GM18508 (cell line): ENCODE measurements around the gene CTBP1.

Experiments used
- ATAC-seq: cut with Tn5 transposase; IDR thresholded peaks from one replicate; pipeline ENCODE4 v1.9.1; 2021; ENCODE audit warnings: moderate number of reproducible peaks; ENCODE audit not compliant: insufficient read depth, unreplicated experiment

The CTBP1 gene

GRCh38 chr4:1201851-1202525 lies 46.9 kb downstream of the CTBP1 start:
- ATAC-seq = no peak

- ATAC-seq = no peak
Observed at GRCh38 chr4:1200425-1201035, 48.4 kb downstream of the CTBP1 start.

DNA sequence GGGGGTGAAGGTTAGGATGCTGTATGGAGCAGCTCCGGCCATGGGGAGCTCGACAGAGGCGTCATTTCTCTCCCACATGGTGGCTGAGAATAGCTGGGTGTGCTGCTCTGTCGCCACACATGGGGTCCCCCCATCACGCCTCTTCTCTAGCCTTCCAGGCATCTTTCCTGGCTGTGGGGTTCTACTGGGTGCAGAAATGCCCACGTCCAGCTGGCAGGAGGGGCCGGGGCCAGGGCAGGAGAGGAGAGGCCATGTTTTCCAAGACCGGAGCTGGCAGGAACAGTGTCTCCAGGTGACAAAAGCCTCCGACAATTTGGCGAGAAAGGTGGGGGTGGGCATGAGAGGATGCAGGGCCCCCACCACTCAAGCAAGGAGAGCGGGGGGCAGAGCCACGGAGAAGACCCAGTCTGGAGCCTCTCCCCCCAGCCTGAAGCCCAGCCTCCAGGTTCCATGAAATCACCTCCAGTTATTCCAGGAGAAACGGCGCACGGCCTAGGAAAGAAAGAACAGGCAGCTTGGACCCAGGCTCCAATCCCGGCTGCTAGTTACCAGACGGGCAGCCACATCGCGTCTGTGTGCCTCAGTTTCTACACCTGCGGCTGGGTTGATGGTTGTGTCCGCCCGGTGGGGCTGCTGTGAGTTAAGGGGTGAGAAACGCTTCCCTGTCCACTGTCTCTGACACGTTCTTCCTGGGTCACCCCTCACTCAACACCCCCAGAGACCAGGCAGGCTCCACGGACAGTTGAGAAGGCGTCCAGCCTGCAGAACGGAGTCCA lies 49.2 kb downstream of the CTBP1 start:
- no peak for ATAC-seq

- no peak for ATAC-seq
Observed at GRCh38 chr4:1198098-1198844, 50.7 kb downstream of the CTBP1 start.

- no peak for ATAC-seq
Observed at GRCh38 chr4:1196421-1197183, 52.3 kb downstream of the CTBP1 start.

- ATAC-seq = no peak
Observed at GRCh38 chr4:1195891-1196401, 53.0 kb downstream of the CTBP1 start.

DNA sequence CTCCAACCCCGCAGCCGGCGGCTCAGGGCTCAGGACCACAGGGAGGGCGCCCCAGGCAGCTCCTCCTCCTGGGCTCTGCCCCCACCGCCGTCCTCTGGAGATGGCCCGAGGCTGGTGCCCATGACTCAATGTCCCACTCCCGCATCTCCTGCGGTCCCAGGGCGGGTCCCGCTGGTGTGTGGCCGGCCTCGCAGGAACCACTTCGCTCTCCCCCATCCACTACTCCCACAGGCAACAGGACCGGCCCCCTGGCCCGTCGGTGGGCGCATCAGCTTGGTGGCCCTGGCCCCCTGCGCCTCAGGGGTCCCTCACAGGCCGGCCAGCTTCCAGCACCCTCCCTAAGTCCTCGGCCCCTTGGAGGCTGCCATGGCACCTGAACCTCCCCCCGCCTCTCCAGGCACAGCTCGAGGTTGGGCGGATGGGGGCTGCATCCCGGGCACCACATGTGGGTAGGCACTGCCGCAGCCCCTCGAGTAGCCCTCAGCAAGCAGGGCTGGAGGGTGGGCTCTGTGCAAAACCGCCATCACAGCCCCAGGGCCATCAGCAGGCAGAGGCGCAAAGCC lies 53.7 kb downstream of the CTBP1 start:
- no peak for ATAC-seq

DNA sequence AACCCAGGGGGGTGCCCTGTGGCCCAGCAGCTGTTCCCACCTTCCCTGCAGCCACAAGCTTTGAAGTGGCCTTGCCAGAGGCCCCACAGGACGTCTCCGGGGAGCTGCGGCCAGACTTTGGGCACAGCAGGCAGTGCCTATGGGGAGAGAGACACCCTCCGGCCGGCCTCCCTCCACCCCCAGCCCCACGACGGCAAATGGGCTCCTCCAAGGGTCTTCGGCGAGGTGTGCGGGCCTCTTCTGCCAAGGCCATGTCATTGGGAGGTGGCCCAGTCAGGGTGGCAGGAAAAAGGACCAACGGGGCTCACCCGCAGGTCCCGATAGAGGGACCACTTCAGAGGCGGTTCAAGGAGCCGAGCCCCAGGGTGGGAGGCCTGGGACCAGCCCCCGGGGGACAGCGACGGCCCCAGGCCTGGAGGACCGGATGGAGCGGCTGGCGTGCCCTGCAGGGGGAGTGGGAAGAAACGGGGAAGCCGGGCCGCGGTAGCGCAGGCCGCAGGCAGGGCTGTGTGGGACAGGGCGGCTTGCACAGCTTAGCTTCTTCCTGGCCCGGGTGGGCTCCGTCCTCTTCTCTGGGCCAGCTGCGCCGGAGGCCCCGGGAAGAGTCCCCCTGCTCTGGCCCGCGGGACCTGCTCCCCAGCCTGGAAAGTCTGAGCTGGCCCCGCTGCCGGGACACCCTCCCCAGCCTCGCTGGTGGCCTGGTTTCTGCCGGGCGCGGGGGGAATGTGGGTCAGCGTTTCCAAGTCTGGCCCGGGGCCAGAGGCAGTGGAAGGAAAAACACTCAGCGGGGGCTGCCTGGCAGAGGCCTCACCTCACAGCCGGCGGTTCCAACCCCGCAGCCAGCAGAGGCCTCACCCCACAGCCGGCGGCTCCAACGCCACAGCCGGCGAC lies 54.7 kb downstream of the CTBP1 start:
- ATAC-seq = no peak

DNA sequence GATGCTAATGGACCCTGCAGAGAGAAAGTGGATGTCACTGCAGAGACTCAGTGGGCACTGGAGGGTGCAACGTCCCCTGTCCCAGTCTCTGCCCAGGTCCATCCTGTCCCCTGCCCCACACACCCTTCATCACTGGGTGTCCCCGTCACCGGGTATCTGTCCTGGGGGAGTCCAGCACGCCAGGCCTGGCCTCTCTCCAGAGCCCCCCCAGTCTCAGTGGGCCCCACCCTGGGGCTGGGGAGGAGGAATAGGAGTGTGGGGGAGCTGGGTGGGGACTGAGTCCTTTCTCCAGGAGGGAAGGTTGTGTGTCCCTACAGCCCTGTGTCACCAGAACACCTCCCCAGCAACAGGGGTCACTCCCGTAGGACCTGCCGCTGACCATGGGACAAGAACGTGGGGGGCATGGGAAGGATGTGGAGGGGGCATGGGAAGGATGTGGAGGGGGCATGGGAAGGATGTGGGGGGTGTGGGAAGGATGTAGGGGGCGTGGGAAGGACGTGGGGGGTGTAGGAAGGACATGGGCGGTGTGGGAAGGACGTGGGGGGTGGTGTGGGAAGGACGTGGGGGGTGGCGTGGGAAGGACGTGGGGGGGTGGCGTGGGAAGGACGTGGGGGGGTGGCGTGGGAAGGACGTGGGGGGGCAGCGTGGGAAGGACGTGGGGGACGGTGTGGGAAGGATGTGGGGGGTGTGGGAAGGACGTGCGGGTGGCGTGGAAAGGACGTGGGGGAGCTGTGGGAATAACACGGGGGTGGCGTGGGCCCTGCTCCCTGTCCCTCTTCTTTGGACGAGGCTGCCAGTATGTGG lies 55.5 kb downstream of the CTBP1 start:
- ATAC-seq = no peak

DNA sequence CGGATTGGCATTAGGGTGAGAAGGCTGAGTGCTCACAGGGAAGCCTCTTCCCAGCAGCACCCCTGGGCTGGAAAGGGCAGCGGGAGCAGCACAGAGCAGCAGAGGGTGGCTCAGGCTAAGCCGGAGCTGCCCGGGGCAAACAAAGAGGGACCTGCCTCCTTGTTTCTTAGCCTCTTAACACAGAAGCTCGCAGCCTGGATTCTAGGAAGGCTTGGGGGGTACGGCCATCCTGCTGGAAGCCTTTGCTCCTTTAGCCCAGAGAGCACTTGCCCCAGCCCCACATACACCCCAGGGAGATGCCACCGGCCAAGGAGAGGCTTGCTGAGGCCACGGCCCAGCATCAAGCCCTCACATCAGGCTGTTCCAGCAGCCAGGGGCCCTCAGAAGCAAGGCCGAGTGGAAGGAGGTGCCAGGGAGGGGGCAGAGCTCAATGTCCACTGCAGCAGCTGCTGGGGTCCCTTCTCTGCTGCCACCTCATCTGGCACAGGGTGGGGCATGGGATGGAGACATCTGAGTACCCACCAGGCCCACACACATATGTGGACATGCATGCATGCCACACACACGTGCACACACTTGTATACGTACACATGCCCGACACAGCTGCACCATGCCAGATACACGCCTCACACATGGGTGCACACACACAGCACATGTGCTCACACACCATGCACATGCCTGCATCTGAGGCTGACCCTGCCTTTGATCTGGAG lies 56.3 kb downstream of the CTBP1 start:
- no peak for ATAC-seq

GRCh38 chr4:1192091-1192492 lies 56.8 kb downstream of the CTBP1 start:
- ATAC-seq = no peak

DNA sequence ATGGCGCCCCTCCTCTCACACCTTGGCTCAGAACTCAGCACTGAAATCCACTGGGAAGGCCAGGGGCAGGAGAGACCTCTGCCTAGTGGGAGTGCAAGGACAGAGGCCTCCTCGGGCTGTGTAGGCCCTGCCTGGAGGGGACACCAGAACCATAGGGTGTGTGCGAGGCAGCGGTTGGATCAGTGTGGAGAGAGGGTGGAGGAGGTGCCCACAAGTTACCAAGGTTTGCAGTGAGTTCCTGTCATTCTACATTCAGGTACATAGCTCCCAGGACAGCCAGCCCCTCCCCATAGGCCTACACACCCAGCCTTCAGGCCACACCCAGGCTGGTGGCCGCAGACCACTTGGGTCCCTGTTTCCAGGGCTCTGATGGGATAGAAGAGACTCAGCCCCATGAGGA lies 57.3 kb downstream of the CTBP1 start:
- ATAC-seq = no peak

- no peak for ATAC-seq
Observed at GRCh38 chr4:1187182-1187581, 61.7 kb downstream of the CTBP1 start.

DNA sequence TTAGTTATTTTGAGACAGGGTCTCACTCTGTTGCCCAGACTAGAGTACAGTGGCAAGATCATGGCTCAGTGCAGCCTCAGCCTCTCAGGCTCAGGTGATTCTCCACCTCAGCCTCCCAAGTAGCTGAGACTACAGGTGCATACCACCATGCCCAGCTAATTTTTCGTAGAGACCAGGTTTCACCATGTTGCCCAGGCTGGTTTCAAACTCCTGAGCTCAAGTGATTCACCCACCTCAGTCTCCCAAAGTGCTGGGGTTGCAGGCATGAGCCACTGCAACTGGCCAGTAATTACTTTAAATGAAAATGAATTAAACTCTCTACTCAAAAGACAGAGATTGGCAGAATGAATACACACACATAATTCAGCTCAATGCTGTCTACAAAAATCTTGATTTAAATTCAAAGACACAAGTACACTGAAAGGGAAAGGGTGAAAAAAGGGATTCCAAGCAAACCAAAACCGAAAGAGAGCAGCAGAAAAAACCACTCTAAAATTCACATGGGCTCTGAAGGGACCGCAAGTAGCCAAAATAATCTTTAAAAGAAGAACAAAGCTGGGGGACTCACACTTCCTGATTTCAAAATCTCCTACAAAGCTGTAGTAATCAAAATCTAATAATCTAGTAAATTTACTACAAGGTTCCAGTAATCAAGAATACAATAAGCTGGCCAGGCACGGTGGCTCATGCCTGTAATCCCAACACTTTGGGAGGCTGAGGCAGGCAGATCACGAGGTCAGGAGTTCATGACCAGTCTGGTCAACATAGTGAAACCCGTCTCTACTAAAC lies 64.8 kb downstream of the CTBP1 start:
- ATAC-seq = no peak

- no peak for ATAC-seq
Observed at GRCh38 chr4:1182313-1182712, 66.6 kb downstream of the CTBP1 start.

DNA sequence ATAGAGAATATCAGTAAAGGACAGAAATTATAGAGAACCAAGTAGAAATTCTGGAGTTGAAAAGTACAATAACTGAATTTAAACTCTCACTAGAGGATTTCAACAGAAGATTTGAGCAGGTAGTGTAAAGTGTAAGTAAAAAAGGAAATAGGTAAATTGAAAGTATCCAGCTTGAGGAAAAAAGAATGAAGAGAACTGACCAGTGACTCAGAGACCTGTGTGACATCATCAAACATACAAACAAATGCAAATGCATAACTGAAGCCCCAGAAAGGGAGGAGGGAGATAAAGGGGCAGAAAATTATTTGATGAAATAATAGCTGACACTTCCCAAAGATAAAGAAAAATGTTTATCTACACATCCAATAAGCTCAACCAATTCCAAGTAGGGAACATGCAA lies 68.3 kb downstream of the CTBP1 start:
- ATAC-seq = no peak
